GM12878 (cell line): ENCODE results near the gene CCDC57. TPM values are rescaled to one million over a fixed set of nuclear protein-coding genes. Genes with fewer than 3 reads are reported as not detected.

Experiments
- ATF7 ChIP-seq: fragments of 450-650 bp; IDR thresholded peaks from 2 replicates; pipeline ENCODE4 v1.6.1; 2016; ENCODE audit warnings: low read depth, mild to moderate bottlenecking
- BMI1 ChIP-seq: fragments of 450-650 bp; IDR thresholded peaks from 2 replicates; pipeline ENCODE4 v1.6.1; 2016; ENCODE audit warnings: mild to moderate bottlenecking, moderate library complexity, borderline replicate concordance
- DPF2 ChIP-seq: fragments of 450-650 bp; IDR thresholded peaks from 2 replicates; pipeline ENCODE4 v1.6.1; 2017; ENCODE audit warnings: mild to moderate bottlenecking
- FOXM1 ChIP-seq: IDR thresholded peaks from 2 replicates; pipeline ENCODE4 v1.6.1; 2012; ENCODE audit warnings: low read depth, mild to moderate bottlenecking, inconsistent platforms, low read length, moderate library complexity
- JUND ChIP-seq: IDR thresholded peaks from 2 replicates; pipeline ENCODE4 v1.6.1; 2012; ENCODE audit warnings: low read depth, mild to moderate bottlenecking, low read length, improper control_type of control experiment, moderate library complexity
- KAT2A ChIP-seq: conservative IDR thresholded peaks from 2 replicates; pipeline ENCODE4 v1.6.1; 2011; ENCODE audit warnings: low read depth, low read length; ENCODE audit not compliant: control insufficient read depth
- MTA3 ChIP-seq: IDR thresholded peaks from 2 replicates; pipeline ENCODE4 v1.6.1; 2012; ENCODE audit warnings: low read length, inconsistent platforms, borderline replicate concordance
- NRF1 ChIP-seq: conservative IDR thresholded peaks from 2 replicates; pipeline ENCODE4 v1.6.1; 2011; ENCODE audit warnings: mild to moderate bottlenecking, low read depth, low read length, improper control_type of control experiment
- POLR2AphosphoS2 ChIP-seq: IDR thresholded peaks from 2 replicates; pipeline ENCODE4 v1.6.1; 2011; ENCODE audit warnings: low read depth, mild to moderate bottlenecking, low read length, improper control_type of control experiment, moderate library complexity
- RB1 ChIP-seq: fragments of 450-650 bp; formaldehyde crosslinking; IDR thresholded peaks from 2 replicates; pipeline ENCODE4 v1.6.1; 2017; ENCODE audit warnings: mild to moderate bottlenecking, borderline replicate concordance
- RELA ChIP-seq: fragments of 450-650 bp; IDR thresholded peaks from 2 replicates; pipeline ENCODE4 v1.8.0; 2014; ENCODE audit warnings: borderline replicate concordance; ENCODE audit not compliant: partially characterized antibody
- RFX5 ChIP-seq: IDR thresholded peaks from 2 replicates; pipeline ENCODE4 v1.6.1; 2011; ENCODE audit warnings: low read depth, low read length, improper control_type of control experiment
- RUNX3 ChIP-seq: IDR thresholded peaks from 2 replicates; pipeline ENCODE4 v1.6.1; 2012; ENCODE audit warnings: low read length, inconsistent platforms
- SMAD5 ChIP-seq: IDR thresholded peaks from 2 replicates; pipeline ENCODE4 v1.6.1; 2016; ENCODE audit warnings: antibody characterized with exemption, low read depth
- STAT1 ChIP-seq: fragments of 450-650 bp; conservative IDR thresholded peaks from 2 replicates; pipeline ENCODE4 v1.6.1; 2014; ENCODE audit warnings: antibody characterized with exemption, mild to moderate bottlenecking
- SUPT20H ChIP-seq: IDR thresholded peaks from 2 replicates; pipeline ENCODE4 v1.6.1; 2011; ENCODE audit warnings: low read depth, mild to moderate bottlenecking, low read length, moderate library complexity, borderline replicate concordance; ENCODE audit not compliant: control insufficient read depth
- TCF7 ChIP-seq: IDR thresholded peaks from 2 replicates; pipeline ENCODE4 v1.6.1; 2014; ENCODE audit warnings: antibody characterized with exemption, borderline replicate concordance
- ZNF274 ChIP-seq: IDR thresholded peaks from one replicate; pipeline ENCODE4 v1.8.0; 2011; ENCODE audit not compliant: insufficient read length, insufficient read depth
- ZZZ3 ChIP-seq: IDR thresholded peaks from 2 replicates; pipeline ENCODE4 v1.6.1; 2011; ENCODE audit warnings: low read depth; ENCODE audit not compliant: control insufficient read depth, insufficient read length
- polyA plus RNA-seq, 11 experiments: library from polyadenylated mRNA; depleted of rRNA in 4 of 11; unstranded in 6 of 11; stranded (reverse) in 5 of 11; fragments of >200 nt; fragmentation: Nextera tagmentation in 4 of 11; fragmentation: Illumina TruSeq in 1 of 11; extraction: Ambion mirVana in 4 of 11; extraction: Trizol in 1 of 11; gene quantifications; 1 replicate in 1 of 11; 2 replicates in 10 of 11; pipeline versions ENCODE4 v1.2.1 to v1.2.3, GENCODE V29; 2011 to 2016; ENCODE audit warnings: inconsistent platforms in 2 of 11, missing spikeins in 2 of 11, low read depth in 1 of 11
- total RNA-seq, 4 experiments: library from RNA; depleted of rRNA in 3 of 4; stranded (reverse); fragments of >200 nt in 3 of 4; fragmentation: Illumina TruSeq in 1 of 4; extraction: Trizol in 1 of 4; gene quantifications; 2 replicates each; pipeline versions ENCODE4 v1.2.1 to v1.2.3, GENCODE V29; 2013 to 2021
- TF ChIP-seq, protein P1 (sequence below): fragments of 450-650 bp; IDR thresholded peaks from 2 replicates; pipeline ENCODE4 v1.6.1; 2016; ENCODE audit warnings: mild to moderate bottlenecking
- TF ChIP-seq, protein P2 (sequence below), 3 experiments: IDR thresholded peaks in 2 of 3; conservative IDR thresholded peaks in 1 of 3; 2 replicates each; pipeline ENCODE4 v1.5.1; 2011; ENCODE audit warnings: low read depth in 3 of 3, low read length in 3 of 3, mild to moderate bottlenecking in 3 of 3, control low read depth in 2 of 3, moderate library complexity in 2 of 3, inconsistent platforms in 1 of 3, mixed read lengths in 1 of 3; ENCODE audit not compliant: control insufficient read depth in 2 of 3, insufficient read depth in 1 of 3; ENCODE audit errors: extremely low read depth in 1 of 3
- TF ChIP-seq, protein P3 (sequence below): IDR thresholded peaks from 2 replicates; pipeline ENCODE4 v1.6.1; 2012; ENCODE audit warnings: low read depth, low read length, improper control_type of control experiment
- TF ChIP-seq, protein P4 (sequence below): IDR thresholded peaks from 2 replicates; pipeline ENCODE4 v1.6.1; 2012; ENCODE audit warnings: low read depth, low read length, improper control_type of control experiment
- TF ChIP-seq, protein P5 (sequence below): IDR thresholded peaks from 2 replicates; pipeline ENCODE4 v1.6.1; 2012; ENCODE audit warnings: low read depth, low read length, improper control_type of control experiment

CCDC57 gene
- total and polyA plus RNA-seq, 10 of the 15 experiments (the other 5 are each of a cell fraction or from before 2014, with no cell fraction given): 5.4 to 123 (median 45.8) TPM

- TF ChIP-seq, protein P1, sequence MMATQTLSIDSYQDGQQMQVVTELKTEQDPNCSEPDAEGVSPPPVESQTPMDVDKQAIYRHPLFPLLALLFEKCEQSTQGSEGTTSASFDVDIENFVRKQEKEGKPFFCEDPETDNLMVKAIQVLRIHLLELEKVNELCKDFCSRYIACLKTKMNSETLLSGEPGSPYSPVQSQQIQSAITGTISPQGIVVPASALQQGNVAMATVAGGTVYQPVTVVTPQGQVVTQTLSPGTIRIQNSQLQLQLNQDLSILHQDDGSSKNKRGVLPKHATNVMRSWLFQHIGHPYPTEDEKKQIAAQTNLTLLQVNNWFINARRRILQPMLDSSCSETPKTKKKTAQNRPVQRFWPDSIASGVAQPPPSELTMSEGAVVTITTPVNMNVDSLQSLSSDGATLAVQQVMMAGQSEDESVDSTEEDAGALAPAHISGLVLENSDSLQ: peak; percentile 90
- TF ChIP-seq POLR2AphosphoS2 (peak; percentile 39), SMAD5 (peak; percentile 71), RB1 (peak; percentile 91), JUND (no peak), ZNF274 (no peak), ZZZ3 (no peak), SUPT20H (no peak), BMI1 (no peak), NRF1 (peak; percentile 44), FOXM1 (no peak), KAT2A (no peak), TCF7 (no peak), ATF7 (no peak), RUNX3 (no peak), RELA (peak; percentile 66), STAT1 (no peak; the same call in 1 of the 2 replicates), MTA3 (no peak), RFX5 (peak; percentile 90), DPF2 (peak; percentile 86)
- TF ChIP-seq, protein P2, sequence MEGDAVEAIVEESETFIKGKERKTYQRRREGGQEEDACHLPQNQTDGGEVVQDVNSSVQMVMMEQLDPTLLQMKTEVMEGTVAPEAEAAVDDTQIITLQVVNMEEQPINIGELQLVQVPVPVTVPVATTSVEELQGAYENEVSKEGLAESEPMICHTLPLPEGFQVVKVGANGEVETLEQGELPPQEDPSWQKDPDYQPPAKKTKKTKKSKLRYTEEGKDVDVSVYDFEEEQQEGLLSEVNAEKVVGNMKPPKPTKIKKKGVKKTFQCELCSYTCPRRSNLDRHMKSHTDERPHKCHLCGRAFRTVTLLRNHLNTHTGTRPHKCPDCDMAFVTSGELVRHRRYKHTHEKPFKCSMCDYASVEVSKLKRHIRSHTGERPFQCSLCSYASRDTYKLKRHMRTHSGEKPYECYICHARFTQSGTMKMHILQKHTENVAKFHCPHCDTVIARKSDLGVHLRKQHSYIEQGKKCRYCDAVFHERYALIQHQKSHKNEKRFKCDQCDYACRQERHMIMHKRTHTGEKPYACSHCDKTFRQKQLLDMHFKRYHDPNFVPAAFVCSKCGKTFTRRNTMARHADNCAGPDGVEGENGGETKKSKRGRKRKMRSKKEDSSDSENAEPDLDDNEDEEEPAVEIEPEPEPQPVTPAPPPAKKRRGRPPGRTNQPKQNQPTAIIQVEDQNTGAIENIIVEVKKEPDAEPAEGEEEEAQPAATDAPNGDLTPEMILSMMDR (IDR thresholded peaks at IDR 0.05 in 2 of 3, conservative IDR thresholded peaks at IDR 0.05 in 1 of 3; ENCODE audit: control insufficient read depth in 2 of 3, extremely low read depth in 1 of 3, insufficient read depth in 1 of 3, low read depth in 3 of 3, low read length in 3 of 3): peak; percentile 37 to 70 (median 42); a peak in 5 of 6 replicates
- TF ChIP-seq, protein P3, sequence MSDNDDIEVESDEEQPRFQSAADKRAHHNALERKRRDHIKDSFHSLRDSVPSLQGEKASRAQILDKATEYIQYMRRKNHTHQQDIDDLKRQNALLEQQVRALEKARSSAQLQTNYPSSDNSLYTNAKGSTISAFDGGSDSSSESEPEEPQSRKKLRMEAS: peak; percentile 74
- TF ChIP-seq, protein P4, sequence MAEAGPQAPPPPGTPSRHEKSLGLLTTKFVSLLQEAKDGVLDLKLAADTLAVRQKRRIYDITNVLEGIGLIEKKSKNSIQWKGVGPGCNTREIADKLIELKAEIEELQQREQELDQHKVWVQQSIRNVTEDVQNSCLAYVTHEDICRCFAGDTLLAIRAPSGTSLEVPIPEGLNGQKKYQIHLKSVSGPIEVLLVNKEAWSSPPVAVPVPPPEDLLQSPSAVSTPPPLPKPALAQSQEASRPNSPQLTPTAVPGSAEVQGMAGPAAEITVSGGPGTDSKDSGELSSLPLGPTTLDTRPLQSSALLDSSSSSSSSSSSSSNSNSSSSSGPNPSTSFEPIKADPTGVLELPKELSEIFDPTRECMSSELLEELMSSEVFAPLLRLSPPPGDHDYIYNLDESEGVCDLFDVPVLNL: no peak
- TF ChIP-seq, protein P5, sequence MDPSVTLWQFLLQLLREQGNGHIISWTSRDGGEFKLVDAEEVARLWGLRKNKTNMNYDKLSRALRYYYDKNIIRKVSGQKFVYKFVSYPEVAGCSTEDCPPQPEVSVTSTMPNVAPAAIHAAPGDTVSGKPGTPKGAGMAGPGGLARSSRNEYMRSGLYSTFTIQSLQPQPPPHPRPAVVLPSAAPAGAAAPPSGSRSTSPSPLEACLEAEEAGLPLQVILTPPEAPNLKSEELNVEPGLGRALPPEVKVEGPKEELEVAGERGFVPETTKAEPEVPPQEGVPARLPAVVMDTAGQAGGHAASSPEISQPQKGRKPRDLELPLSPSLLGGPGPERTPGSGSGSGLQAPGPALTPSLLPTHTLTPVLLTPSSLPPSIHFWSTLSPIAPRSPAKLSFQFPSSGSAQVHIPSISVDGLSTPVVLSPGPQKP: no peak
Observed at GRCh38 chr17:82098169-82098938, 114.3 kb downstream of the CCDC57 start, which contains the start of gene FASN (continued).
